Stimulated activated naive B cell treated with anti-CD40 and anti-IgM and Interleukin-4, amounts not matched to agents 10 μg/mL and 1 μg/mL and 100 μg/mL, for 72 hours (primary cell): ENCODE results near the gene TMEM255B.
A peak's percentile ranks its signal among the peaks of the same experiment; 100 is the strongest.
"Not testable (repeated sequence)": the region's sequence is repeated elsewhere in the genome, so short reads cannot be mapped to it uniquely, and the experiment has no call there.

Source experiments
- ATAC-seq, 2 donors: fragments of 150-1000 bp; cut with Tn5 transposase; replicated peaks; 2 replicates each; pipeline ENCODE4 v1.10.0; 2021; ENCODE audit warnings: moderate library complexity in 1 of 2
- DNase-seq: peaks from one replicate; pipeline ENCODE4 v3.0.0; 2021
- H3K27ac Mint-ChIP-seq: one replicate; pipeline ENCODE4 v1.8.0; 2022; ENCODE audit warnings: mild to moderate bottlenecking, mixed read lengths
- H3K27me3 Mint-ChIP-seq, 2 donors: one replicate each; pipeline ENCODE4 v1.8.0; 2022; ENCODE audit warnings: mixed read lengths in 2 of 2
- H3K36me3 Mint-ChIP-seq, 2 donors: one replicate each; pipeline ENCODE4 v1.8.0; 2022; ENCODE audit warnings: mixed read lengths in 2 of 2, mild to moderate bottlenecking in 1 of 2
- H3K4me1 Mint-ChIP-seq, 2 donors: one replicate each; pipeline ENCODE4 v1.8.0; 2022; ENCODE audit warnings: mixed read lengths in 2 of 2, mild to moderate bottlenecking in 1 of 2
- H3K4me3 Mint-ChIP-seq, 2 donors: one replicate each; pipeline ENCODE4 v1.8.0; 2022; ENCODE audit warnings: mild to moderate bottlenecking in 2 of 2, mixed read lengths in 2 of 2, moderate library complexity in 1 of 2
- H3K9me3 Mint-ChIP-seq, 2 donors: one replicate each; pipeline ENCODE4 v1.8.0; 2022; ENCODE audit warnings: mixed read lengths in 2 of 2, mild to moderate bottlenecking in 1 of 2

Gene TMEM255B

GRCh38 chr13:113758651-113759524 is at the start of gene TMEM255B:
TSS of gene TMEM255B (plus strand) at chr13:113759226. CDS start at chr13:113759270, 44 bp downstream.
- Mint-ChIP-seq H3K4me3 (peak within 1 kb of the TSS; percentile 85 to 90), H3K36me3 (peaks cover 0 to 3% of the 10 kb centered on the region in 2 donors), H3K27me3 (peaks cover 47 to 61% of the 10 kb centered on the region in 2 donors), H3K9me3 (no peaks in the 10 kb centered on the region), H3K27ac (peak within 1 kb of the TSS; percentile 78), H3K4me1 (peaks cover 13 to 21% of the 10 kb centered on the region in 2 donors)
- ATAC-seq (peak; percentile 88 to 90), DNase-seq (peak; percentile 55)

- ATAC-seq (no peak), DNase-seq (no peak)
- H3K36me3 Mint-ChIP-seq: peaks cover 0 to 2% of the 10 kb centered on the region in 2 donors
- no peak overlapping the region for H3K27ac Mint-ChIP-seq
- peaks cover 0 to 11% of the 10 kb centered on the region in 2 donors for H3K27me3 Mint-ChIP-seq
- H3K4me1 Mint-ChIP-seq: peaks cover 5 to 15% of the 10 kb centered on the region in 2 donors
- no peaks in the 10 kb centered on the region for H3K9me3 Mint-ChIP-seq
- no peak overlapping the region for H3K4me3 Mint-ChIP-seq
Observed at GRCh38 chr13:113722921-113723320, 36.1 kb upstream of the TMEM255B start.

- Mint-ChIP-seq H3K9me3 (no peaks in the 10 kb centered on the region), H3K4me1 (peaks cover 6 to 15% of the 10 kb centered on the region in 2 donors), H3K36me3 (peaks cover 0 to 2% of the 10 kb centered on the region in 2 donors), H3K4me3 (peak overlapping the region in 1 of 2 donors; percentile 20), H3K27ac (peak overlapping the region; percentile 31), H3K27me3 (peaks cover 2 to 14% of the 10 kb centered on the region in 2 donors)
- ATAC-seq: no peak
- no peak for DNase-seq
Observed at GRCh38 chr13:113723410-113724015, 35.5 kb upstream of the TMEM255B start.

GRCh38 chr13:113724016-113724758 is 34.8 kb upstream of the TMEM255B start:
- H3K27ac Mint-ChIP-seq: peak overlapping the region; percentile 73
- peaks cover 7 to 15% of the 10 kb centered on the region in 2 donors for H3K4me1 Mint-ChIP-seq
- H3K4me3 Mint-ChIP-seq: peak overlapping the region; percentile 80 to 85
- H3K9me3 Mint-ChIP-seq: no peaks in the 10 kb centered on the region
- peaks cover 9 to 21% of the 10 kb centered on the region in 2 donors for H3K27me3 Mint-ChIP-seq
- no peak for ATAC-seq
- no peak for DNase-seq
- peaks cover 0 to 2% of the 10 kb centered on the region in 2 donors for H3K36me3 Mint-ChIP-seq

GRCh38 chr13:113724780-113725315 is 34.2 kb upstream of the TMEM255B start:
- H3K27ac Mint-ChIP-seq: peak overlapping the region; percentile 96
- peak overlapping the region; percentile 80 to 85 for H3K4me3 Mint-ChIP-seq
- H3K4me1 Mint-ChIP-seq: peaks cover 7 to 15% of the 10 kb centered on the region in 2 donors
- no peaks in the 10 kb centered on the region for H3K9me3 Mint-ChIP-seq
- H3K36me3 Mint-ChIP-seq: peaks cover 0 to 2% of the 10 kb centered on the region in 2 donors
- ATAC-seq (peak; percentile 97 to 98), DNase-seq (peak; percentile 86)
- peaks cover 11 to 24% of the 10 kb centered on the region in 2 donors for H3K27me3 Mint-ChIP-seq

GRCh38 chr13:113725329-113726105 is 33.5 kb upstream of the TMEM255B start:
- H3K27me3 Mint-ChIP-seq: peaks cover 15 to 29% of the 10 kb centered on the region in 2 donors
- H3K4me3 Mint-ChIP-seq: peak overlapping the region; percentile 80 to 85
- not testable (repeated sequence) for DNase-seq, H3K9me3 Mint-ChIP-seq, H3K36me3 Mint-ChIP-seq, ATAC-seq
- H3K4me1 Mint-ChIP-seq: peaks cover 7 to 15% of the 10 kb centered on the region in 2 donors
- H3K27ac Mint-ChIP-seq: peak overlapping the region; percentile 96

GRCh38 chr13:113726106-113726821 is 32.8 kb upstream of the TMEM255B start:
- not testable (repeated sequence) for ATAC-seq, DNase-seq, H3K36me3 Mint-ChIP-seq, H3K9me3 Mint-ChIP-seq
- H3K27ac Mint-ChIP-seq: peak overlapping the region; percentile 67
- H3K4me3 Mint-ChIP-seq: peak overlapping the region in 1 of 2 donors; percentile 56
- peaks cover 15 to 32% of the 10 kb centered on the region in 2 donors for H3K27me3 Mint-ChIP-seq
- peaks cover 7 to 15% of the 10 kb centered on the region in 2 donors for H3K4me1 Mint-ChIP-seq

GRCh38 chr13:113726961-113727411 is 32.0 kb upstream of the TMEM255B start:
- peaks cover 0 to 2% of the 10 kb centered on the region in 2 donors for H3K36me3 Mint-ChIP-seq
- H3K4me3 Mint-ChIP-seq: no peak overlapping the region
- DNase-seq: no peak
- no peak for ATAC-seq
- H3K27me3 Mint-ChIP-seq: peaks cover 15 to 32% of the 10 kb centered on the region in 2 donors
- H3K27ac Mint-ChIP-seq: no peak overlapping the region
- peaks cover 9 to 20% of the 10 kb centered on the region in 2 donors for H3K4me1 Mint-ChIP-seq
- no peaks in the 10 kb centered on the region for H3K9me3 Mint-ChIP-seq

GRCh38 chr13:113728571-113729054 is 30.4 kb upstream of the TMEM255B start:
- H3K4me3 Mint-ChIP-seq: no peak overlapping the region
- H3K9me3 Mint-ChIP-seq: no peaks in the 10 kb centered on the region
- ATAC-seq (no peak), DNase-seq (no peak)
- peaks cover 15 to 31% of the 10 kb centered on the region in 2 donors for H3K27me3 Mint-ChIP-seq
- H3K36me3 Mint-ChIP-seq: peaks cover 0 to 2% of the 10 kb centered on the region in 2 donors
- H3K27ac Mint-ChIP-seq: no peak overlapping the region
- H3K4me1 Mint-ChIP-seq: peaks cover 15 to 26% of the 10 kb centered on the region in 2 donors

GRCh38 chr13:113729187-113730019 is 29.6 kb upstream of the TMEM255B start:
- Mint-ChIP-seq H3K9me3 (no peaks in the 10 kb centered on the region), H3K27me3 (peaks cover 15 to 23% of the 10 kb centered on the region in 2 donors), H3K27ac (no peak overlapping the region), H3K36me3 (peaks cover 0 to 2% of the 10 kb centered on the region in 2 donors), H3K4me1 (peaks cover 15 to 19% of the 10 kb centered on the region in 2 donors), H3K4me3 (no peak overlapping the region)
- DNase-seq: no peak
- ATAC-seq: no peak

- no peaks in the 10 kb centered on the region for H3K9me3 Mint-ChIP-seq
- H3K27ac Mint-ChIP-seq: no peak overlapping the region
- H3K36me3 Mint-ChIP-seq: no peaks in the 10 kb centered on the region
- peaks cover 10 to 11% of the 10 kb centered on the region in 2 donors for H3K4me1 Mint-ChIP-seq
- DNase-seq: no peak
- ATAC-seq: no peak
- H3K27me3 Mint-ChIP-seq: peaks cover 15 to 21% of the 10 kb centered on the region in 2 donors
- H3K4me3 Mint-ChIP-seq: no peak overlapping the region
Observed at GRCh38 chr13:113730258-113730691, 28.8 kb upstream of the TMEM255B start.

- H3K4me3 Mint-ChIP-seq: no peak overlapping the region
- no peaks in the 10 kb centered on the region for H3K9me3 Mint-ChIP-seq
- no peak for ATAC-seq
Observed at GRCh38 chr13:113730831-113731191, 28.2 kb upstream of the TMEM255B start.

More at GRCh38 chr13:113730831-113731191, 28.2 kb upstream of the TMEM255B start:
- Mint-ChIP-seq H3K27ac (no peak overlapping the region), H3K4me1 (peaks cover 10 to 11% of the 10 kb centered on the region in 2 donors), H3K36me3 (no peaks in the 10 kb centered on the region), H3K27me3 (peaks cover 15 to 21% of the 10 kb centered on the region in 2 donors)
- no peak for DNase-seq
